HUES6 (cell line): ENCODE measurements around the gene ATXN7.

Source experiments
- H3K27ac ChIP-seq: 2 replicates; pipeline ENCODE4 v1.7.0; 2013; ENCODE audit warnings: low read depth, mild to moderate bottlenecking, low read length, inconsistent platforms
- H3K27me3 ChIP-seq: 2 replicates; pipeline ENCODE4 v1.6.1; 2013; ENCODE audit warnings: low read length; ENCODE audit not compliant: control insufficient read depth, insufficient read depth
- H3K36me3 ChIP-seq: 2 replicates; pipeline ENCODE4 v1.6.1; 2013; ENCODE audit warnings: low read length; ENCODE audit not compliant: control insufficient read depth, insufficient read depth
- H3K4me1 ChIP-seq: 2 replicates; pipeline ENCODE4 v1.6.1; 2013; ENCODE audit warnings: low read length; ENCODE audit not compliant: control insufficient read depth, insufficient read depth
- H3K4me3 ChIP-seq: 2 replicates; pipeline ENCODE4 v1.5.1; 2013; ENCODE audit warnings: low read depth, low read length
- H3K9ac ChIP-seq: one replicate; pipeline ENCODE4 v1.6.1; 2013; ENCODE audit warnings: mild to moderate bottlenecking, low read length
- H3K9me3 ChIP-seq: 2 replicates; pipeline ENCODE4 v1.6.1; 2013; ENCODE audit warnings: low read depth, low read length; ENCODE audit not compliant: control insufficient read depth, insufficient read depth

ATXN7 gene

DNA sequence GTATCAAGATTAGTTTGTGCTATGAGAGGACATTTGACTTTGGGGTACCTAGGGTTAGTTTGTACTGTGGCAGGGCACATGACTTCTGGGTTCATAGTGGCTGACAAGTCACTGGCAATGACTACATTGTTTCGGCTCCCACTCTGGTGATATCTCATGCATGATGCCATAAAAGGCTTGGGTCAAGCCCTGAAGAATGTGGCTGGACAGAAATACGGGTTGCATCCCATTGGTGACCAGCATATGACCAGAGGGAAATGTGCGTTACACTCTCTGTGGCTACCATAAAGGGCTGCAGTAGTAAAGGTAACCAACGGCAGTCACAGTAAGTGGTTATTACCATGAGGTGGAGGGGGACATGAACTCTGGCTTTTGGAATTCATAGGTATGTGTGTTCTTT, 18.5 kb upstream of the ATXN7 start:
- Histone ChIP-seq H3K4me1 (peaks cover 10% of the 10 kb centered on the region), H3K9ac (no peak overlapping the region), H3K27me3 (no peaks in the 10 kb centered on the region), H3K36me3 (no peaks in the 10 kb centered on the region), H3K9me3 (no peaks in the 10 kb centered on the region), H3K4me3 (no peak overlapping the region), H3K27ac (no peak overlapping the region)

DNA sequence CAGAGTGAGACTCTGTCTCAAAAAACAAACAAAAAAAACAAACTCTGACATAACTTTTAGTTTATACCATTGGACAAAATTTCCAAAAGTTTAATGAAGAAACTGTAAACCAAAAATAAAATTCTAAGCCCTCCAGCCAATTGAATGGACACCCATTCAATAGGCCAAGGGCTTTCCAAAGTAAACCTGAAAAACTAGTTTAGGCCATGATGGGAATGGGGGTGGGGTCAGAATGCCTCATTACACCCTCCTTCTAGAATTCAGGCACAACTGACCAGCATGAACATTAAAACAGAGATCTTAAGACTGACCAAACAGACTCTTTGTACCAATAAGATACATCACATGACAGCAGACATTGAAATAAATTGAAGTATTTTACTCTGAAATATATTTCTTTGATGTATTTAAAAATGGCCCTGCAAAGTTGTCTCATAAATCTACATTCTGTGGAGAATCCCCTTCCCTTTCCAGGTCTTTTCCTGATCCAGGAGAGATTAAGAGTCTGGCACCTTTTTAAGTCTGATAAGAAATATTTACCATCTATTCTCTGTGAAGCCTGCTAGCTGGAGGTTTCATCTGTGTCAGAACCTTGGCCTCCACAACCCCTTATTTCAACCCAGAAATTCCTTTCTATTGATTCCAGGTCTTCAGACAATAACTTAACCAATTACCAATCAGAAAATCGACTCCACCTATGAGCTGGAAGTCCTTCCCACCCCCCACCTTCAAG, 15.8 kb upstream of the ATXN7 start:
- Histone ChIP-seq H3K9ac (no peak overlapping the region), H3K4me1 (peaks cover 10% of the 10 kb centered on the region), H3K36me3 (no peaks in the 10 kb centered on the region), H3K27me3 (no peaks in the 10 kb centered on the region), H3K4me3 (no peak overlapping the region), H3K27ac (peak overlapping the region; percentile 48), H3K9me3 (no peaks in the 10 kb centered on the region)

DNA sequence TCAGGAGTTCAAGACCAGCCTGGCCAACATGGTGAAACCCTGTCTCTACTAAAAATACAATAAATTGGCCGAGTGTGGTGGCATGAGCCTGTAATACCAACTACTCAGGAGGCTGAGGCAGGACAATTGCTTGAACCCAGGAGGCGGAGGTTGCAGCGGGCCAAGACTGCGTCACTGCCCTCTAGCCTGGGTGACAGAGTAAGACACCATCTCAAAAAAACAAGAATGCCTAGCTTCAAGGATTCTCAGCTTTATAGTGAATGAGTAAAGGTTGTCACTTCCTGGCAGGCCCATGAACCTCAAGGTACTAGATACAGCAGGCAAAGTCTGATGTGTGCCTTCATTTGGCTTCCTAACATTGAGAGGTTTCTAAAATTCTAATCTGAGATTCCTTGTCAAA, 14.5 kb upstream of the ATXN7 start:
- Histone ChIP-seq H3K9me3 (no peaks in the 10 kb centered on the region), H3K36me3 (no peaks in the 10 kb centered on the region), H3K4me1 (peaks cover 10% of the 10 kb centered on the region), H3K27ac (no peak overlapping the region), H3K27me3 (no peaks in the 10 kb centered on the region), H3K9ac (no peak overlapping the region), H3K4me3 (no peak overlapping the region)

- H3K9ac ChIP-seq, result no peak overlapping the region
- H3K4me1 ChIP-seq, result peaks cover 23% of the 10 kb centered on the region
- H3K36me3 ChIP-seq, result no peaks in the 10 kb centered on the region
- no peaks in the 10 kb centered on the region for H3K27me3 ChIP-seq
- H3K4me3 ChIP-seq, result no peak overlapping the region
- H3K27ac ChIP-seq, result no peak overlapping the region
- no peaks in the 10 kb centered on the region for H3K9me3 ChIP-seq
Observed at GRCh38 chr3:63851287-63851686, 12.4 kb upstream of the ATXN7 start.

- H3K36me3 ChIP-seq, result no peaks in the 10 kb centered on the region
- H3K9me3 ChIP-seq, result no peaks in the 10 kb centered on the region
- H3K4me3 ChIP-seq, result no peak overlapping the region
- no peak overlapping the region for H3K27ac ChIP-seq
- peaks cover 19% of the 10 kb centered on the region for H3K4me1 ChIP-seq
- no peak overlapping the region for H3K9ac ChIP-seq
- no peaks in the 10 kb centered on the region for H3K27me3 ChIP-seq
Observed at GRCh38 chr3:63853106-63853505, 10.6 kb upstream of the ATXN7 start.

DNA sequence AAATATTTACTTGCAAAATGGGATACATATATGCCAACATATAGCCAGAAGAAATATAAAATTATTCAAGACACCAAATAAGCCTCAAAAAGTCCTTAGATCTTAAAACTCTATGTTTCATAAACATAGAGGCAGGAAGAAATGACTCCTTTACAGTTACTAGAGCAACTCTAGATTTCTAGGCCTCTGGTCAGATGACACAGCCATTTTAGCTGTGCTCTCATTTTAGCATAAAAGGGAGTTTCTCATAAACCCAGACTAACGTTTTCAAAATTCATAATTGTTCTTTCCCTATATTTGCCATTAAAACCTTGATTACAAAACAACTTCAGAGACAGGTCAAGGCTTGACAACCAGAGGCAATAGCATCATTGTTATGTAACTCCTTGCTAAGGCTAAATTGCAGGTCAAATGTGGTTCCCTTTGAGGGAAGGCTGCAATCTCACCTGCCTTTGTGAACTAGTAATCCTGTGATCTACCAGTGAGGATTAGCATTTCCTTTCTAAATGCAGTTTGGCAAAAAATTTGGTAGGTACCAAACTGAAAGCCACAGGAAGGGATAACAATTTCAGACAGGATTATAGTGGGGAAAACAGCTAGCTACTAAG, 8.2 kb upstream of the ATXN7 start:
- Histone ChIP-seq H3K27me3 (no peaks in the 10 kb centered on the region), H3K9me3 (no peaks in the 10 kb centered on the region), H3K27ac (no peak overlapping the region), H3K4me3 (no peak overlapping the region), H3K4me1 (peaks cover 20% of the 10 kb centered on the region), H3K36me3 (no peaks in the 10 kb centered on the region), H3K9ac (no peak overlapping the region)

DNA sequence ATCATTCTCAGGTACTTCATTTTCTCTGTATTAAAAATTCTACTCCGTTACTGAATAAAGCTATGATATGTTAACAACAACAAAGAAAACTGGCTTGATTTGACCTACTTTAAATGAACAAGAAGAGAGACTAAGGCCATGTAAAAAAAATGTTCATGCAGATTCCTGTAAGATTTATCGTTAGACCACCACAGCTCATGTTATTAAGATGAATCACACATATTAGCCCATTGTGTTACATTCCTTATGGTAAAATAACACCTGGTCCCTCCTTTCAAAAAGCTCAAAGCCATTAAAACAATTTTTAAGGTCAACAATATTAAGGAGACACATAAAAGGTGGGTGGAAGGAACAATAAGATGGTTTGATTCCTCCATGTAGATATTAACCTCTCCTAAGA, 6.4 kb upstream of the ATXN7 start:
- H3K27ac ChIP-seq, result no peak overlapping the region
- H3K9me3 ChIP-seq, result no peaks in the 10 kb centered on the region
- H3K4me1 ChIP-seq, result peaks cover 33% of the 10 kb centered on the region
- no peak overlapping the region for H3K9ac ChIP-seq
- no peak overlapping the region for H3K4me3 ChIP-seq
- H3K36me3 ChIP-seq, result no peaks in the 10 kb centered on the region
- H3K27me3 ChIP-seq, result no peaks in the 10 kb centered on the region

DNA sequence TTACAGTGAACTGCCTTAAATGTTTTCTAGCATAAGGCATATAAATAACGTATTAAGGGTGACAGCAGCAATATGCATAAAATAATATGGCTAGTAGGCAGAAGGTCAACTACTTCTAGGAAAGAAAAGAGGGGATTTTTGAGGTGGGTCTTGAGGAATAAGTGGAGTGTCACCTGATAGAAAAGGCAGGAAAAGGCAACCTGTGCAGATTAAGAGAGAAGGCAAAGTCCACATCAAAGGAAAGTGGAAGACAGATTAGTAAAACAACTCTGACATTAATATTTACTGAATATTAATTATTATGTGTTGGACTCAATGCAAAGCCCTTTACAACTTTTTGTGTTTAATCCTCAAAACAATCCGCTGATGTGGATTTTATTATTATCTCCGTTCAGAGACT, 2.9 kb upstream of the ATXN7 start:
- Histone ChIP-seq H3K4me1 (peaks cover 33% of the 10 kb centered on the region), H3K27me3 (no peaks in the 10 kb centered on the region), H3K9me3 (no peaks in the 10 kb centered on the region), H3K36me3 (no peaks in the 10 kb centered on the region), H3K9ac (no peak overlapping the region), H3K27ac (no peak overlapping the region), H3K4me3 (no peak overlapping the region)

- Histone ChIP-seq H3K27me3 (no peaks in the 10 kb centered on the region), H3K27ac (no peak overlapping the region), H3K4me1 (peaks cover 30% of the 10 kb centered on the region), H3K9me3 (no peaks in the 10 kb centered on the region), H3K9ac (no peak overlapping the region), H3K4me3 (peak overlapping the region; percentile 18; the same call in 1 of the 2 replicates), H3K36me3 (no peaks in the 10 kb centered on the region; the same call in 1 of the 2 replicates)
Observed at GRCh38 chr3:63861306-63861705, 2.4 kb upstream of the ATXN7 start.

DNA sequence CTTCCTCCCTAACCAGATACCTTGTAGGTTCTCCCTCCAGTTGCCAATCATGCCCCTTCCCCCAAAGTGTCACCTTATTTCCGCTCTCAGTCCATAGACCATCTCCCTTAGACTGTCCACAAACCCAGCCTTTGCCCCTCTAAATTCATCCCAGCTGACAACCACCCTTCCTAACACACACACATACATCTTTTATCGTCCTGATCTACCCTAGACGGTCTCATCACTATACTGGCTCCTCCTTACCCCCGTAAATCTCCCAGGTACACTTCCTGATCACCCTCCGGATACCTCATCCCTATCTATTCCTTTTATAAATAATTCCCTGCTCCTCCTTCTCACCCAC, 890 bp upstream of the ATXN7 start:
- Histone ChIP-seq H3K4me1 (peaks cover 30% of the 10 kb centered on the region), H3K27ac (no peak overlapping the region), H3K9ac (peak overlapping the region; percentile 96), H3K9me3 (no peaks in the 10 kb centered on the region), H3K4me3 (peak overlapping the region; percentile 98), H3K27me3 (no peaks in the 10 kb centered on the region), H3K36me3 (no peaks in the 10 kb centered on the region; the same call in 1 of the 2 replicates)

GRCh38 chr3:63864008-63864964, 619 bp downstream of the ATXN7 start:
- Histone ChIP-seq H3K9me3 (no peaks in the 10 kb centered on the region), H3K4me1 (peaks cover 26% of the 10 kb centered on the region), H3K27ac (peak overlapping the region; percentile 90; the same call in 1 of the 2 replicates), H3K27me3 (no peaks in the 10 kb centered on the region), H3K4me3 (peak overlapping the region; percentile 85), H3K36me3 (no peaks in the 10 kb centered on the region; the same call in 1 of the 2 replicates), H3K9ac (peak overlapping the region; percentile 75)
